Ishikawa (cell line): ENCODE measurements around the gene TSC22D1.

ENCODE experiments used
- CEBPB ChIP-seq: IDR thresholded peaks from 2 replicates; pipeline ENCODE4 v1.6.1; 2012
- CREB1 ChIP-seq: IDR thresholded peaks from 2 replicates; pipeline ENCODE4 v1.6.1; 2012; ENCODE audit warnings: low read depth
- EGR1 ChIP-seq: IDR thresholded peaks from 2 replicates; pipeline ENCODE4 v1.6.1; 2012
- EP300 ChIP-seq: IDR thresholded peaks from 2 replicates; pipeline ENCODE4 v1.6.1; 2012; ENCODE audit warnings: borderline replicate concordance
- FOXM1 ChIP-seq: IDR thresholded peaks from 2 replicates; pipeline ENCODE4 v1.6.1; 2012; ENCODE audit warnings: low read depth, borderline replicate concordance
- MAX ChIP-seq: IDR thresholded peaks from 2 replicates; pipeline ENCODE4 v1.6.1; 2012
- NFIC ChIP-seq: IDR thresholded peaks from 2 replicates; pipeline ENCODE4 v1.6.1; 2012
- RAD21 ChIP-seq: IDR thresholded peaks from 2 replicates; pipeline ENCODE4 v1.6.1; 2012; ENCODE audit warnings: low read depth
- REST ChIP-seq: IDR thresholded peaks from 2 replicates; pipeline ENCODE4 v1.6.1; 2012; ENCODE audit warnings: low read depth, mild to moderate bottlenecking
- TAF1 ChIP-seq: IDR thresholded peaks from 2 replicates; pipeline ENCODE4 v1.6.1; 2012; ENCODE audit warnings: low read depth, mild to moderate bottlenecking
- TCF12 ChIP-seq: IDR thresholded peaks from 2 replicates; pipeline ENCODE4 v1.6.1; 2012; ENCODE audit warnings: low read depth
- TEAD4 ChIP-seq: IDR thresholded peaks from 2 replicates; pipeline ENCODE4 v1.6.1; 2012
- USF1 ChIP-seq: IDR thresholded peaks from 2 replicates; pipeline ENCODE4 v1.6.1; 2012
- YY1 ChIP-seq: IDR thresholded peaks from 2 replicates; pipeline ENCODE4 v1.6.1; 2012; ENCODE audit warnings: low read depth
- ZBTB7A ChIP-seq: IDR thresholded peaks from 2 replicates; pipeline ENCODE4 v1.6.1; 2012; ENCODE audit warnings: low read depth

The TSC22D1 gene

GRCh38 chr13:44564936-44565335 is 11.2 kb downstream of the TSC22D1 start:
- TF ChIP-seq EGR1 (no peak), RAD21 (no peak), TAF1 (no peak), TCF12 (no peak)

- TF ChIP-seq TCF12 (no peak), CEBPB (no peak)
These were observed 14.8 kb downstream of the TSC22D1 start for GRCh38 chr13:44561351-44561750.

- TF ChIP-seq FOXM1 (no peak), NFIC (no peak), MAX (no peak), TCF12 (no peak), TEAD4 (no peak), EGR1 (no peak), USF1 (no peak), ZBTB7A (no peak), CEBPB (no peak), REST (no peak)
These were observed 18.1 kb downstream of the TSC22D1 start for GRCh38 chr13:44557986-44558385.

- TF ChIP-seq USF1 (no peak), CEBPB (no peak), REST (no peak), YY1 (no peak), NFIC (no peak)
These were observed 20.9 kb downstream of the TSC22D1 start for GRCh38 chr13:44555207-44555606.

- TF ChIP-seq USF1 = no peak
- TF ChIP-seq TCF12 = no peak
- TF ChIP-seq CEBPB = no peak
- TF ChIP-seq EGR1 = no peak
- no peak for TF ChIP-seq MAX
- no peak for TF ChIP-seq RAD21
- TF ChIP-seq REST = no peak
- no peak for TF ChIP-seq TAF1
- no peak for TF ChIP-seq CREB1
- TF ChIP-seq YY1 = no peak
- no peak for TF ChIP-seq EP300
- no peak for TF ChIP-seq TEAD4
- TF ChIP-seq NFIC = no peak
- TF ChIP-seq ZBTB7A = no peak
- TF ChIP-seq FOXM1 = no peak
These were observed 26.7 kb downstream of the TSC22D1 start for GRCh38 chr13:44549476-44549875.
